A549 treated with ZK216348 at 1 μM for 4 hours (cell line): ENCODE data around the gene ANXA10. TPM values are rescaled to one million over a fixed set of nuclear protein-coding genes. Genes with fewer than 3 reads are reported as not detected.

ENCODE experiments used
- total RNA-seq: library from RNA; stranded (reverse); fragments of 200-300 nt; extraction: Qiagen RNA extraction; gene quantifications from 5 replicates; pipeline ENCODE4 v1.2.3, GENCODE V29; 2022; ENCODE audit warnings: low read depth

ANXA10 gene
- 2.6 to 3.7 TPM (median 3.3 TPM) in 5 replicates for total RNA-seq

GRCh38 chr4:168092176-168092712 lies at the start of gene ANXA10:
TSS of gene ANXA10 (plus strand) at chr4:168092537. CDS start at chr4:168092701, 164 bp downstream.

Other genes starting within 250 kb of the ANXA10 start
- gene DDX60, start 226.2 kb downstream of the ANXA10 start, total RNA-seq, result 1.5 to 3.6 TPM (median 2.1 TPM) in 5 replicates